T-helper 2 cell treated with Interferon-gamma antibody and Interleukin-4, amounts not matched to agents 100 ng/mL and 5 ng/mL, for 36 hours (primary cell): ENCODE data around the gene PRKAR1B. TPM values are rescaled to one million over a fixed set of nuclear protein-coding genes. Genes with fewer than 3 reads are reported as not detected.

Experiments
- intact Hi-C: fragments of 100-400 bp; cut with micrococcal nuclease; formaldehyde crosslinking; loops from one replicate; pipeline ENCODE4 v1.15.1; 2023
- total RNA-seq: library from RNA; stranded (reverse); gene quantifications from 2 replicates; pipeline ENCODE4 v1.2.3, GENCODE V29; 2022

Gene PRKAR1B
- total RNA-seq, 1 donor from 2014 or later, result 32.7 TPM

- intact Hi-C loops, result no loop called here
These were observed 151.4 kb downstream of the PRKAR1B start for GRCh38 chr7:575425-576366.

DNA sequence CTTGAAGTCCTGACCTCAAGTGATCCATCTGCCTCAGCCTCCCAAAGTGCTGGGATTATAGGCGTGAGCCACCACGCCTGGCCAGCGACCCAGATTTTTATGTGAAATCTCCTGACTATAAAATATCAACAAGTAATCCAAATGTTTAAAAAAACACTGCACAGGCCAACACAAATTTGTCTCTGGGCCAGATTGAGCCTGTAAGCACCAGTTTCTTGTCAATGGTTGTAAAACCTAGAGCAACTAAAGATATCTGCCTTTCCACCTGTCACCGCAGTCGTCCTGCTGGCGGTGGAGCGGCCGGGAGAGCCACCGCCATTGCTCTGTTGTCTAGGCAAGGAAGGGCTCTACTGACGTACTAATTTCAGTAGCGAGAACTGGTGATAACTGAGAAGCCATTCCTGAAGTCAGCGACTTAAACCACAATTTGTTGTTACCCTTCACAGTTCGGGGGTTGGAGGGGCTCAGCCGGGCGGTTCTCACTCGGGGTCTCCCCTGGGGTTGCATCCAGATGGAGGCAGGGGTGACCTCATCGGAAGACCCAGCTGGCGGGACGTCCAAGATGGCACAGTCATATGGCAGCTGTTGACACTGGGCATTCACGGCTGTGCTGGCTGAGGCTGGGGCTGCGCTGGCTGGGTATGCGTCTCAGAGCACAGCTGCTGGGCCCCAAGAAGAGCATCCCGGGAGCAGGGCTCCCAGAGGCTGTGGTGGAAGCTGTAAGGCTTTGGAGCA is 152.3 kb downstream of the PRKAR1B start:
- intact Hi-C loops, result no loop called here

- intact Hi-C loops, result no loop called here
These were observed 153.1 kb downstream of the PRKAR1B start for GRCh38 chr7:573933-574381.

GRCh38 chr7:573269-573932 is 153.7 kb downstream of the PRKAR1B start:
- intact Hi-C loops, result no loop called here

GRCh38 chr7:572416-573268 is 154.4 kb downstream of the PRKAR1B start:
- intact Hi-C loops, result no loop called here

- intact Hi-C loops, result no loop called here
These were observed 155.2 kb downstream of the PRKAR1B start for GRCh38 chr7:571718-572415.

DNA sequence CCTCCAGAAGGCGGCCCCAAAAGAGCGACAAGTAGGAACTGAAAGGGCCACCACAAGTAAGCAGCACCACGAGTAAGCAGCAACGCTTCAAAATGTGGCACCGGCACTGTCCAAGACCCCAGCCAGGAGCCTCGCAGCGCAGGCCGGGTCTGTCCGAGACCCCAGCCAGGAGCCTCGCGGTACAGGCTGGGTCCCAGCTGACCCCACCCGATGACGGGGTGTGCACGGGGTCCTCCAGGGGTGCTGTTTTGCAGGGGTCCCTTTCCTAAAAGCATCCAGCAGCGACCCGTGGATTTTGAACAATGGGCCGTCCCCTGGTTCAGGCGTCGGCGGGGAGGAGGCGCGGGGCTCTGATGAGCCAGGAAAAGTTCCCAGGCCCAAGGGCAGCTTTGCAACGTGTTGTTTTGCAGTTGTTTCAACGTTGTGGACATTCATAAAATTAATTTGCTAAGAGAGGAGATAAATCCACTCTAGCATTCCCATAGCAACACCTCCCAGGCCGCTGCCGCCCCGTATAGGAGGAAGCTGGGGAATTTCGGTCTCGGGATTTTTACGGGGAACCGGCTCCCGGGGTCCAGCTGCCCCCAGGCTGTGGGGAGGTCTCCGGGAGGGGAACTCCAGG is 155.9 kb downstream of the PRKAR1B start:
- intact Hi-C loops, result no loop called here

- intact Hi-C loops, result no loop called here
These were observed 156.3 kb downstream of the PRKAR1B start for GRCh38 chr7:570801-571070.

GRCh38 chr7:569996-570800 is 156.9 kb downstream of the PRKAR1B start:
- intact Hi-C loops, result no loop called here

DNA sequence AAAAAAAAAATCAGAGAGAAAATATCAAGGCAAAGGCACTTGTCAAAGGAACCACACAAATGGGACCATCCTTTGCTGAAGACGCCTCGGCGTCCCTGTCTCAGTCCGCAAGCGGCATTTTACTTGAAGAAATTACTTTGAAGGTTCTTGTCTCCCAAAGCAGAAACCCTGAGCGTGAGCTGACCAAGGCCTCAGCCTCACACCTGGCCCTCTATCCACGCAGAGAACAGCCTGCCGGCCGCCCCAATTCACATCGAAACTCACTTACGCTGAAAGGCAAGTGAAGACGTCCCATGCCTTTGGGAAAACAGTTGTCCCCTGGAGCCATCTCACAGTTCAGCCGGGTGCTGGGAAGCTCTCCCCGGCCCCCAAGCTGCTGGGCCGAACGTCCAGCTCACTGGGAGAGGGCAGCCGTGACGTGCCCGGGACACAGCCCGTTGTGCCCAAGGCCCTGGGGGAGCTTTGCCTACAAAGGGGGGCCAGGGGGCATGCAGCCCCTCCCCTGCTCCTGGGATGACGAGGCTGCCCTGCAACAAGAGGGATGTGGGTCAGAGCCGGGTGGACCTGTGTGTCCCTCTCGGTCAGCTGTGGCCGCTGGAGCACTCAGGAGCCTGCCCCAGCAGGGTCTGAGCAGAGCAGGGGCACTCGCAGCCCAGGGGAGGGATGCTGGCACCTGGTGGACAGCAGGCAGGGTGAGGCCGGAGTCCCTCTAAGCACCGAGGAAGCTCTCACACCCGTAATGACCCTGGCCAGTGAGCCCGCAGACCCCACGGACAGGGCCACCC is 157.8 kb downstream of the PRKAR1B start:
- intact Hi-C loops, result no loop called here

GRCh38 chr7:568031-568951 is 158.8 kb downstream of the PRKAR1B start:
- intact Hi-C loops, result no loop called here

DNA sequence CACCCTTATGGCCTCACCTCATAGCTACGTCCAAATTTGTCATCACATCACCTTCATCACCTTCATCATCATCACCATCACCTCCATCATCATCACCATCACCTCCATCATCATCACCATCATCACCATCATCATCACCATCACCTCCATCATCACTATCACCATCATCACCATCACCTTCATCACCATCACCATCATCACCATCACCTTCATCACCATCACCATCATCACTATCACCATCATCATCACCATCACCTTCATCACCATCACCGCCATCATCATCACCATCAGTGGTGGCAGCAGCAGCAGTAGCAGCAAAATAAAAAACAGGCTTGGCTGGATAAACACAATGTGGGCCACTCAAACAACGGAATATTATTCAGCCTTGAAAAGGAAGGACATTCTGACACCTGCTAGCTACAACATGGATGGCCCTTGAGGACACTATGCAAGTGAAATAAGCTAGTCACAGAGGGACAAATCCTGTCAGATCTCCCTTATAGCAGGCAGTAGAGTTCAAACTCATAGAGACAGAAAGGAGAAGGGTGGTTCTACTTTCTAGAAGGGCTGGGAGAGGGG is 159.7 kb downstream of the PRKAR1B start:
- intact Hi-C loops, result no loop called here

DNA sequence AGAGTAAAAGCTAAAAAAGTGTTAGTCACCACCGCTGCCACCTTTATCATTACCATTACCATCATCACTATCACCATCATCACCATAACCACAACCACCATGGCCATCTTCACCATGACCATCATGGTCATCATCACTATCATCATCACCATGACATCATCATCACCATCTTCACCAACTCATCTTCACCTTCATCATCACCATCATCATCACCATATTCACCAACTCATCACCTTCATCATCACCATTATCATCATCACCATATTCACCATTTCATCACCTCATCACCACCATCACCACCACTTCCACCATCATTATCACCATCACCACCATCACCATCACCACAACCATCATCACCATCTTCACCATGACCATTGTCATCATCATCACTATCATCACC is 161.0 kb downstream of the PRKAR1B start:
- intact Hi-C loops, result no loop called here

DNA sequence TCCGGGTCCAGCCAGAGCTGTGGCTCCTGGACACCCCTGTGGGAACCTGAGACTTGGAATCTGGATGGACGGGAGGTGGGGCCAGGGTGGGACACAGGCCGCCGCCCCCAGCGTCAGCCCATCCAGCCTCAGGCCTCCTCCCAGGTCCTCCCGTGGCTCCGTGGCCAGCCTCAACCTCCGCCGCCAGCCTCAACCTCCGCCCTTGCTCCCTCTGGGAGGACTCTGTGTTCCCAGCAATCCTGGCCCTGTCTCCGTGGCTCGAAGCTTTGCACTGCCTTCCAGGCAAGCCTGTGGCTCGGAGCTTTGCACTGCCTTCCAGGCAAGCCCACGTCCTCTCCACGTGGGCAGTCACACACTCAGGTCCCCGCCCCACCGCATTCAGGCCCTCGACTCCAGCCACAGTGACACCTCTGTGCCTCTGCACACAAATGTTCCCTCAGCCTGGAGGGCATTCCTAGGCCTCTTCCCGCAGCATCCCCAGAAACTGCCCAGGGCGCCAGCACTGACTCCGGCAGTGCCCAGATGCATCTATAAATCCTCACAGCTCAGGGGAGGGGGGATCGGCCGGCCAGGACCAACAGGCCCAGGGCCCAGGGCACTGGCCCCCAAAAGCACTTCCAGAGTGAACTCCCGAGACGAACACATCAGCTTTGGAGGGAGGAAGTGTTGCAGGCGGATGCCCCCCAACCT is 162.8 kb downstream of the PRKAR1B start:
- intact Hi-C loops, result no loop called here

DNA sequence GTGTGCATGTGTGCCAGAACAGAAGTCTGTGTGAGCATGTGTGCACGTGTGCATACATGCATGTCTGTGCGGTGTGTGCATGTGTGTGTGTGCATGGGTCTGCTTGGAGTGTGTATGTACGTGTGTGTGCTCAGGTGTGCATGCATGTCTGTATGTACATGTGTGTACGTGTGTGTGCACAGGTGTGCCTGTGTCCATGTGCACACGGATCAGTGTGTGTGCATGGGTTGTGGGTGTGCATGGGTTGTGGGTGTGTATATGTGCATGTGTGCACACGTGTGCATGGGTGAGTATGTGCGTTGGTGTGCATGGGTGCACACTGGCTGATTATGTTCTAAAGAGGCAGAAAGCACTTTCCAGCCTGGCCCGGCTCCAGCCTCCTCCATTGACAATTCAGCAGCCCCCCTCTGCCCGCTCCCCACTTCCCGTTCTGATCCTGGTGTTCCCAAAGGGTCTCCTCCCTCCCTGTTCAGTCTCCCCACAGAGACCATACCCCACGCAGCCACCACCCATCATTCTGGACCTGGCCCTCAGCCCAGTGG is 163.4 kb downstream of the PRKAR1B start:
- intact Hi-C loops, result no loop called here
